ENCODE results near the gene CIC.
"Not testable (repeated sequence)": the region's sequence is repeated elsewhere in the genome, so short reads cannot be mapped to it uniquely, and the experiment has no call there.

CIC gene

GRCh38 chr19:42334697-42335373 lies 65.8 kb downstream of the CIC start:
- Mint-ChIP-seq H3K9me3 (no peaks in the 10 kb centered on the region), H3K36me3 (ENCODE audit: insufficient read depth) (no peaks in the 10 kb centered on the region), H3K4me1 (peaks cover 6% of the 10 kb centered on the region), H3K27me3 (no peaks in the 10 kb centered on the region), H3K4me3 (no peak overlapping the region), H3K27ac (ENCODE audit: low read depth) (no peak overlapping the region)
- no peak for ATAC-seq (replicated peaks; ENCODE audit: extremely low read depth, poor library complexity, severe bottlenecking)
- no peak for DNase-seq (ENCODE audit: low spot score in 2 of 2)

- H3K27ac Mint-ChIP-seq (ENCODE audit: low read depth): no peak overlapping the region
- no peak overlapping the region for H3K4me3 Mint-ChIP-seq
- H3K9me3 Mint-ChIP-seq: no peaks in the 10 kb centered on the region
- no peaks in the 10 kb centered on the region for H3K27me3 Mint-ChIP-seq
- ATAC-seq (replicated peaks; ENCODE audit: extremely low read depth, poor library complexity, severe bottlenecking) (no peak), DNase-seq (ENCODE audit: low spot score in 2 of 2) (no peak)
- H3K4me1 Mint-ChIP-seq: peaks cover 4% of the 10 kb centered on the region
- no peaks in the 10 kb centered on the region for H3K36me3 Mint-ChIP-seq (ENCODE audit: insufficient read depth)
Measured at GRCh38 chr19:42335374-42335936, 66.4 kb downstream of the CIC start.

- no peaks in the 10 kb centered on the region for H3K4me1 Mint-ChIP-seq
- no peak overlapping the region for H3K27ac Mint-ChIP-seq (ENCODE audit: low read depth)
- H3K36me3 Mint-ChIP-seq (ENCODE audit: insufficient read depth): no peaks in the 10 kb centered on the region
- DNase-seq (ENCODE audit: low spot score in 2 of 2): no peak
- ATAC-seq (replicated peaks; ENCODE audit: extremely low read depth, poor library complexity, severe bottlenecking): no peak
- no peaks in the 10 kb centered on the region for H3K9me3 Mint-ChIP-seq
- no peaks in the 10 kb centered on the region for H3K27me3 Mint-ChIP-seq
- H3K4me3 Mint-ChIP-seq: no peak overlapping the region
Measured at GRCh38 chr19:42335971-42336370, 66.9 kb downstream of the CIC start.

GRCh38 chr19:42339126-42339860 lies 70.2 kb downstream of the CIC start:
- not testable (repeated sequence) for H3K4me1 Mint-ChIP-seq; H3K9me3 Mint-ChIP-seq; H3K27me3 Mint-ChIP-seq; ATAC-seq (replicated peaks; ENCODE audit: extremely low read depth, poor library complexity, severe bottlenecking); H3K36me3 Mint-ChIP-seq (ENCODE audit: insufficient read depth); H3K4me3 Mint-ChIP-seq; DNase-seq (ENCODE audit: low spot score in 2 of 2); H3K27ac Mint-ChIP-seq (ENCODE audit: low read depth)

- H3K27me3 Mint-ChIP-seq; H3K36me3 Mint-ChIP-seq (ENCODE audit: insufficient read depth); DNase-seq (ENCODE audit: low spot score in 2 of 2); H3K4me1 Mint-ChIP-seq; ATAC-seq (replicated peaks; ENCODE audit: extremely low read depth, poor library complexity, severe bottlenecking); H3K4me3 Mint-ChIP-seq; H3K27ac Mint-ChIP-seq (ENCODE audit: low read depth); H3K9me3 Mint-ChIP-seq: not testable (repeated sequence)
Measured at GRCh38 chr19:42339922-42340321, 70.9 kb downstream of the CIC start.

- Mint-ChIP-seq H3K9me3 (no peaks in the 10 kb centered on the region), H3K4me1 (no peaks in the 10 kb centered on the region), H3K36me3 (ENCODE audit: insufficient read depth) (peaks cover 4% of the 10 kb centered on the region), H3K27ac (ENCODE audit: low read depth) (no peak overlapping the region), H3K4me3 (no peak overlapping the region), H3K27me3 (no peaks in the 10 kb centered on the region)
- DNase-seq (ENCODE audit: low spot score in 2 of 2) (no peak), ATAC-seq (replicated peaks; ENCODE audit: extremely low read depth, poor library complexity, severe bottlenecking) (no peak)
Measured at GRCh38 chr19:42343344-42344110, 74.5 kb downstream of the CIC start.

GRCh38 chr19:42344336-42344893 lies 75.4 kb downstream of the CIC start:
- no peak for ATAC-seq (replicated peaks; ENCODE audit: extremely low read depth, poor library complexity, severe bottlenecking)
- Mint-ChIP-seq H3K27ac (ENCODE audit: low read depth) (no peak overlapping the region), H3K4me3 (no peak overlapping the region), H3K4me1 (no peaks in the 10 kb centered on the region), H3K27me3 (no peaks in the 10 kb centered on the region), H3K36me3 (ENCODE audit: insufficient read depth) (peaks cover 4% of the 10 kb centered on the region), H3K9me3 (no peaks in the 10 kb centered on the region)
- DNase-seq (ENCODE audit: low spot score in 2 of 2): no peak
